ENCODE data around the gene PDIA6. TPM values are rescaled to one million over a fixed set of nuclear protein-coding genes. Genes with fewer than 3 reads are reported as not detected.

Gene PDIA6
- total RNA-seq, 1 experiment from 2014 or later, result 149 TPM

DNA sequence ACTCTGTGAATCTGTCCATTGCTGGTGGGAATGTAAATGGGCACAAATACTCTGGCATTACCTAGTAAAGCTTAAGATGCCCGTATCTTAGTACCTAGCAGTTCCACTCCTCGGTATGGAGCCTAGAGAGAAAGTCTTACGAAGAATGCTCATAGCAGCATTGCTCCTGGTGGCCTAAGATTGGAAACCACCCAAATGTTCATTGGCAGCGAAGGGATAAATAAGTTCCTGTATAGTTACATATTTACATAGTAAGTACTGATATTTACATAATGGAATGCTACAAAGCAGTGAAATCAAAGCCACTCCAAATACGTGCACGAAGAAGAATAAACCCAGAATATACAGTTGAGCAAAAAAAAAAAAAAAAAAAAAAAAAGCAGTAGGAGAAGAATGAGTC lies 46.7 kb upstream of the PDIA6 start:
- ChIA-PET RAD21 (ENCODE audit: low non-redundant PET in 1 of 2, low total read pairs in 2 of 2, uncharacterized antibody in 2 of 2, unreplicated experiment in 2 of 2) (no interaction called here), POLR2A (no interaction called here), CTCF (no interaction called here)
- no peaks in the 10 kb centered on the region for H3K36me3 ChIP-seq (ENCODE audit: control insufficient read depth in 1 of 2, insufficient read depth in 2 of 2, low read length in 2 of 2)
- H3K4me3 ChIP-seq (replicated peaks in 1 of 2; ENCODE audit: low read depth in 1 of 2, low read length in 2 of 2), result no peak overlapping the region
- no peaks in the 10 kb centered on the region for H4K20me1 ChIP-seq (ENCODE audit: insufficient read depth)
- H3K9ac ChIP-seq (ENCODE audit: low read length), result no peak overlapping the region
- no peaks in the 10 kb centered on the region for H3K9me3 ChIP-seq (ENCODE audit: control insufficient read depth in 1 of 2, insufficient read depth in 1 of 2, low read depth in 1 of 2, low read length in 2 of 2)
- BruUV-seq (replicated peaks), result no TSS peak
- H2AFZ ChIP-seq (ENCODE audit: low read depth, low read length, poor library complexity, severe bottlenecking), result no peak overlapping the region
- no peak for TF ChIP-seq EGR1 (IDR thresholded peaks at IDR 0.05; ENCODE audit: low read depth)
- no peak for TF ChIP-seq CBX3 (IDR thresholded peaks at IDR 0.05; ENCODE audit: low read depth)
- no peak for TF ChIP-seq YY1 (IDR thresholded peaks at IDR 0.05; ENCODE audit: extremely low read depth, insufficient replicate concordance, low read depth, low read length)
- no peak for TF ChIP-seq EZH2 (IDR thresholded peaks at IDR 0.05)
- TF ChIP-seq ZFX (IDR thresholded peaks at IDR 0.05), result no peak
- H3K27ac ChIP-seq (ENCODE audit: low read depth, low read length), result no peak overlapping the region
- DNase-seq (ENCODE audit: low read depth, low spot score), result no peak
- ATAC-seq, result no peak
- no peaks in the 10 kb centered on the region for H3K4me1 ChIP-seq (ENCODE audit: control insufficient read depth in 1 of 2, insufficient read depth in 2 of 2, low read length in 2 of 2)
- intact Hi-C loops (cut with micrococcal nuclease), result no loop called here
- H3K9me2 ChIP-seq (ENCODE audit: insufficient read depth), result no peaks in the 10 kb centered on the region
- no peaks in the 10 kb centered on the region for H3K27me3 ChIP-seq (ENCODE audit: insufficient read depth, low read length)
- no peaks in the 10 kb centered on the region for H3K79me2 ChIP-seq (ENCODE audit: insufficient read depth, low read length)
- no peak overlapping the region for H3K4me2 ChIP-seq (ENCODE audit: low read length)

DNA sequence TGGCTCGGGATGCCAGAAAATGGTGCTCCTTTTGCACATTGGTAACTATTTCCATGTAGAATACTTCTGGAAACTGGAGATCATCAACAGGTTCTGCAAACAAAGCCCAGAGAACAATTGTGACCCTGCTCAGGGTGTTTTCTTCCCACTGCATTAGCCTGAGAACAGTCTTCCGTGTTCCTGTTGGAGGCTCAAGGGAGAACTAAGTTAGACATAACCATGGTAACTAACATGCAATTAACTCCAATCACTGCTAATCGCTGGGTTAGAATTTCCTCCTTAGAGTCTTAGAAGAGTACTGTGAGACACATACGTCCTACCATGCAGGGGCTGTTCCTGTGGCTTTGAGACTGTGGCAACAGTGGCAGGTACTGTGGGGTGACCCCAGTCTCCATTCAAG lies 36.0 kb upstream of the PDIA6 start:
- no peaks in the 10 kb centered on the region for H3K79me2 ChIP-seq (ENCODE audit: insufficient read depth, low read length)
- DNase-seq (ENCODE audit: low read depth, low spot score) (no peak), ATAC-seq (no peak)
- ChIA-PET RAD21 (ENCODE audit: low non-redundant PET in 1 of 2, low total read pairs in 2 of 2, uncharacterized antibody in 2 of 2, unreplicated experiment in 2 of 2) (no interaction called here), CTCF (no interaction called here), POLR2A (no interaction called here)
- TF ChIP-seq SRF (IDR thresholded peaks at IDR 0.05; ENCODE audit: low read depth) (no peak), CBX3 (IDR thresholded peaks at IDR 0.05; ENCODE audit: low read depth) (no peak), RAD21 (IDR thresholded peaks at IDR 0.05; ENCODE audit: low read depth) (no peak), EGR1 (IDR thresholded peaks at IDR 0.05; ENCODE audit: low read depth) (no peak), ZNF274 (IDR thresholded peaks at IDR 0.05; ENCODE audit: low read depth, low read length) (no peak), ZFX (IDR thresholded peaks at IDR 0.05) (no peak), CEBPB (IDR thresholded peaks at IDR 0.05; ENCODE audit: low read depth) (no peak), POLR2AphosphoS5 (IDR thresholded peaks at IDR 0.05; ENCODE audit: low read depth, low read length) (no peak)
- TF ChIP-seq, protein P1, sequence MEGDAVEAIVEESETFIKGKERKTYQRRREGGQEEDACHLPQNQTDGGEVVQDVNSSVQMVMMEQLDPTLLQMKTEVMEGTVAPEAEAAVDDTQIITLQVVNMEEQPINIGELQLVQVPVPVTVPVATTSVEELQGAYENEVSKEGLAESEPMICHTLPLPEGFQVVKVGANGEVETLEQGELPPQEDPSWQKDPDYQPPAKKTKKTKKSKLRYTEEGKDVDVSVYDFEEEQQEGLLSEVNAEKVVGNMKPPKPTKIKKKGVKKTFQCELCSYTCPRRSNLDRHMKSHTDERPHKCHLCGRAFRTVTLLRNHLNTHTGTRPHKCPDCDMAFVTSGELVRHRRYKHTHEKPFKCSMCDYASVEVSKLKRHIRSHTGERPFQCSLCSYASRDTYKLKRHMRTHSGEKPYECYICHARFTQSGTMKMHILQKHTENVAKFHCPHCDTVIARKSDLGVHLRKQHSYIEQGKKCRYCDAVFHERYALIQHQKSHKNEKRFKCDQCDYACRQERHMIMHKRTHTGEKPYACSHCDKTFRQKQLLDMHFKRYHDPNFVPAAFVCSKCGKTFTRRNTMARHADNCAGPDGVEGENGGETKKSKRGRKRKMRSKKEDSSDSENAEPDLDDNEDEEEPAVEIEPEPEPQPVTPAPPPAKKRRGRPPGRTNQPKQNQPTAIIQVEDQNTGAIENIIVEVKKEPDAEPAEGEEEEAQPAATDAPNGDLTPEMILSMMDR (IDR thresholded peaks at IDR 0.05 in 2 of 3, conservative IDR thresholded peaks at IDR 0.05 in 1 of 3; ENCODE audit: borderline replicate concordance in 1 of 3, insufficient read depth in 1 of 3, low read depth in 2 of 3, low read length in 2 of 3), result no peak
- TF ChIP-seq, protein P2, sequence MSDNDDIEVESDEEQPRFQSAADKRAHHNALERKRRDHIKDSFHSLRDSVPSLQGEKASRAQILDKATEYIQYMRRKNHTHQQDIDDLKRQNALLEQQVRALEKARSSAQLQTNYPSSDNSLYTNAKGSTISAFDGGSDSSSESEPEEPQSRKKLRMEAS (IDR thresholded peaks at IDR 0.05), result no peak
- no peak overlapping the region for H3K4me2 ChIP-seq (ENCODE audit: low read length)
- no peaks in the 10 kb centered on the region for H3K4me1 ChIP-seq (ENCODE audit: control insufficient read depth in 1 of 2, insufficient read depth in 2 of 2, low read length in 2 of 2)
- H2AFZ ChIP-seq (ENCODE audit: low read depth, low read length, poor library complexity, severe bottlenecking), result no peak overlapping the region
- no peak overlapping the region for H3K4me3 ChIP-seq (replicated peaks in 1 of 2; ENCODE audit: low read depth in 1 of 2, low read length in 2 of 2)
- H3K36me3 ChIP-seq (ENCODE audit: control insufficient read depth in 1 of 2, insufficient read depth in 2 of 2, low read length in 2 of 2), result no peaks in the 10 kb centered on the region
- H3K9ac ChIP-seq (ENCODE audit: low read length), result no peak overlapping the region
- H3K9me3 ChIP-seq (ENCODE audit: control insufficient read depth in 1 of 2, insufficient read depth in 1 of 2, low read depth in 1 of 2, low read length in 2 of 2), result no peaks in the 10 kb centered on the region
- H4K20me1 ChIP-seq (ENCODE audit: insufficient read depth), result no peaks in the 10 kb centered on the region
- no peaks in the 10 kb centered on the region for H3K9me2 ChIP-seq (ENCODE audit: insufficient read depth)
- no peak overlapping the region for H3K27ac ChIP-seq (ENCODE audit: low read depth, low read length)
- BruUV-seq (replicated peaks), result no TSS peak
- intact Hi-C loops (cut with micrococcal nuclease), result no loop called here
- H3K27me3 ChIP-seq (ENCODE audit: insufficient read depth, low read length), result no peaks in the 10 kb centered on the region
